Tibial nerve (tissue), 4 donors: ENCODE measurements around the gene MICALL2. TPM values are rescaled to one million over a fixed set of nuclear protein-coding genes. Genes with fewer than 3 reads are reported as not detected.

ENCODE experiments used
- DNase-seq, 2 donors: peaks; one replicate each; pipeline ENCODE4 v3.0.0-alpha.2; 2019; ENCODE audit warnings: low spot score in 2 of 2
- H3K27ac ChIP-seq, 4 donors: fragments of 200-600 bp; sonication (generic) in 3 of 4; one replicate each; pipeline ENCODE4 v1.5.1; 2017 to 2019; ENCODE audit warnings: mild to moderate bottlenecking in 1 of 4
- H3K27me3 ChIP-seq, 2 donors: fragments of 200-600 bp; sonication (generic) in 1 of 2; one replicate each; pipeline versions ENCODE4 v1.5.1 to v1.6.0; 2017 to 2019
- H3K36me3 ChIP-seq, 3 donors: fragments of 200-600 bp; sonication (generic); one replicate each; pipeline ENCODE4 v1.5.1; 2018 to 2019
- H3K4me1 ChIP-seq, 4 donors: fragments of 200-600 bp; sonication (generic) in 3 of 4; one replicate each; pipeline ENCODE4 v1.5.1; 2017 to 2019
- H3K4me3 ChIP-seq, 4 donors: fragments of 200-600 bp; sonication (generic) in 3 of 4; one replicate each; pipeline ENCODE4 v1.5.1; 2017 to 2019; ENCODE audit warnings: mild to moderate bottlenecking in 1 of 4, moderate library complexity in 1 of 4
- H3K9me3 ChIP-seq, 4 donors: fragments of 200-600 bp; sonication (generic) in 3 of 4; one replicate each; pipeline ENCODE4 v1.5.1; 2017 to 2019
- CTCF ChIP-seq, 5 experiments: fragments of 200-600 bp in 3 of 5; fragments of 450-650 bp in 2 of 5; sonication (generic) in 3 of 5; IDR thresholded peaks; one replicate each; pipeline ENCODE4 v1.5.1; 2016 to 2019; ENCODE audit warnings: antibody characterized with exemption in 5 of 5, mild to moderate bottlenecking in 3 of 5, moderate library complexity in 2 of 5
- EP300 ChIP-seq, 2 donors: sonication (generic); formaldehyde crosslinking; IDR thresholded peaks; one replicate each; pipeline ENCODE4 v1.6.1; 2017; ENCODE audit warnings: antibody characterized with exemption in 2 of 2, mild to moderate bottlenecking in 1 of 2
- POLR2A ChIP-seq, 2 donors: fragments of 450-650 bp; IDR thresholded peaks; one replicate each; pipeline ENCODE4 v1.6.1; 2017; ENCODE audit warnings: antibody characterized with exemption in 2 of 2, mild to moderate bottlenecking in 2 of 2, moderate library complexity in 2 of 2
- WGBS, 2 donors: methylation state at CpG; one replicate each; pipeline ENCODE4 v1.1.5; 2018; 5-methylcytosine and 5-hydroxymethylcytosine counted together
- total RNA-seq, 4 donors: library from RNA; depleted of rRNA; stranded (reverse); fragments of >200 nt; gene quantifications; one replicate each; pipeline ENCODE4 v1.1.0, GENCODE V29; 2016

The MICALL2 gene
- total RNA-seq, 4 donors from 2014 or later: 67.6 to 153 (median 104) TPM

GRCh38 chr7:1463676-1464223 is 4.5 kb upstream of the MICALL2 start:
- Histone ChIP-seq H3K9me3 (no peaks in the 10 kb centered on the region), H3K27me3 (no peaks in the 10 kb centered on the region), H3K4me1 (peaks cover 0 to 71% (median 59%) of the 10 kb centered on the region in 4 donors), H3K36me3 (peaks cover 0 to 5% (median 0%) of the 10 kb centered on the region in 3 donors), H3K4me3 (no peak overlapping the region), H3K27ac (peak overlapping the region in 3 of 4 donors; percentile 17 to 91 (median 90))
- no peak for TF ChIP-seq POLR2A (IDR thresholded peaks at IDR 0.05)
- no peak for TF ChIP-seq EP300 (IDR thresholded peaks at IDR 0.05)
- no peak for TF ChIP-seq CTCF (IDR thresholded peaks at IDR 0.05)
- DNase-seq: no peak
- 55 to 58% methylated on average over 17 to 18 of the region's 18 CpGs for WGBS, 2 donors

GRCh38 chr7:1461646-1462375 is 2.5 kb upstream of the MICALL2 start:
- Histone ChIP-seq H3K36me3 (no peaks in the 10 kb centered on the region), H3K4me3 (peak overlapping the region in 1 of 4 donors; percentile 78), H3K9me3 (no peaks in the 10 kb centered on the region), H3K27me3 (no peaks in the 10 kb centered on the region), H3K4me1 (peaks cover 0 to 84% (median 68%) of the 10 kb centered on the region in 4 donors), H3K27ac (peak overlapping the region; percentile 60 to 91 (median 83))
- WGBS, 2 donors: 62 to 71% methylated on average over 17 to 18 of the region's 18 CpGs
- DNase-seq: no peak
- TF ChIP-seq EP300 (IDR thresholded peaks at IDR 0.05): no peak
- no peak for TF ChIP-seq POLR2A (IDR thresholded peaks at IDR 0.05)
- no peak for TF ChIP-seq CTCF (IDR thresholded peaks at IDR 0.05)

- peaks cover 0 to 84% (median 62%) of the 10 kb centered on the region in 4 donors for H3K4me1 ChIP-seq
- no peaks in the 10 kb centered on the region for H3K36me3 ChIP-seq
- H3K27ac ChIP-seq: peak overlapping the region; percentile 60 to 91 (median 83)
- WGBS, 2 donors: 21 to 22% methylated on average over 30 of the region's 30 CpGs
- no peaks in the 10 kb centered on the region for H3K27me3 ChIP-seq
- DNase-seq: peak; percentile 33 to 45
- TF ChIP-seq CTCF (IDR thresholded peaks at IDR 0.05): no peak
- TF ChIP-seq EP300 (IDR thresholded peaks at IDR 0.05): peak in 1 of 2 donors; percentile 64
- TF ChIP-seq POLR2A (IDR thresholded peaks at IDR 0.05): peak in 1 of 2 donors; percentile 35
- peak overlapping the region in 2 of 4 donors; percentile 78 to 91 for H3K4me3 ChIP-seq
- no peaks in the 10 kb centered on the region for H3K9me3 ChIP-seq
These were observed 1.8 kb upstream of the MICALL2 start for GRCh38 chr7:1460821-1461645.

- DNase-seq: peak in 1 of 2 donors; percentile 19
- 7 to 8% methylated on average over 16 to 28 of the region's 30 CpGs for WGBS, 2 donors
- H3K4me1 ChIP-seq: peaks cover 0 to 87% (median 68%) of the 10 kb centered on the region in 4 donors
- no peaks in the 10 kb centered on the region for H3K27me3 ChIP-seq
- H3K4me3 ChIP-seq: peak overlapping the region; percentile 30 to 91 (median 64)
- peak overlapping the region; percentile 60 to 91 (median 83) for H3K27ac ChIP-seq
- no peak for TF ChIP-seq EP300 (IDR thresholded peaks at IDR 0.05)
- no peaks in the 10 kb centered on the region for H3K9me3 ChIP-seq
- no peaks in the 10 kb centered on the region for H3K36me3 ChIP-seq
These were observed 900 bp upstream of the MICALL2 start for GRCh38 chr7:1459920-1460820.

- no peaks in the 10 kb centered on the region for H3K36me3 ChIP-seq
- peaks cover 0 to 94% (median 74%) of the 10 kb centered on the region in 4 donors for H3K4me1 ChIP-seq
- H3K4me3 ChIP-seq: peak overlapping the region in 3 of 4 donors; percentile 78 to 91 (median 86)
- H3K9me3 ChIP-seq: no peaks in the 10 kb centered on the region
- peak; percentile 97 to 99 for DNase-seq
- no peaks in the 10 kb centered on the region for H3K27me3 ChIP-seq
- TF ChIP-seq POLR2A (IDR thresholded peaks at IDR 0.05) (no peak), CTCF (IDR thresholded peaks at IDR 0.05) (no peak), EP300 (IDR thresholded peaks at IDR 0.05) (no peak)
- WGBS, 2 donors: 0% methylated on average over 4 to 9 of the region's 35 CpGs
- peak overlapping the region; percentile 60 to 91 (median 86) for H3K27ac ChIP-seq
These were observed 232 bp upstream of the MICALL2 start for GRCh38 chr7:1459512-1459892.
